DOHH2 (cell line): ENCODE data around the gene TRIM42.

Source experiments
- H3F3A ChIP-seq: fragments of 200-600 bp; sonication (generic), shearing (Covaris generic); 2 replicates; pipeline ENCODE4 v1.6.0; 2016; ENCODE audit warnings: antibody characterized with exemption, mild to moderate bottlenecking; ENCODE audit not compliant: control insufficient read depth, insufficient read depth
- H3K27ac ChIP-seq: fragments of 200-600 bp; sonication (generic); 2 replicates; pipeline ENCODE4 v1.5.1; 2014; ENCODE audit warnings: low read depth, mild to moderate bottlenecking, low read length, moderate library complexity
- H3K27me3 ChIP-seq: fragments of 200-600 bp; sonication (generic); 2 replicates; pipeline ENCODE4 v1.6.1; 2014; ENCODE audit warnings: mild to moderate bottlenecking, low read length, mixed read lengths; ENCODE audit not compliant: control insufficient read depth
- H3K36me3 ChIP-seq: fragments of 200-600 bp; sonication (generic); 2 replicates; pipeline ENCODE4 v1.6.1; 2014; ENCODE audit warnings: mild to moderate bottlenecking, low read length, moderate library complexity, mixed read lengths; ENCODE audit not compliant: control insufficient read depth
- H3K4me1 ChIP-seq: fragments of 200-600 bp; sonication (generic); 2 replicates; pipeline ENCODE4 v1.6.1; 2014; ENCODE audit warnings: mild to moderate bottlenecking, low read length, mixed read lengths; ENCODE audit not compliant: control insufficient read depth
- H3K4me2 ChIP-seq: fragments of 200-600 bp; sonication (generic); 2 replicates; pipeline ENCODE4 v1.6.0; 2014; ENCODE audit warnings: mild to moderate bottlenecking, low read length, moderate library complexity
- H3K4me3 ChIP-seq: fragments of 200-600 bp; sonication (generic); 2 replicates; pipeline ENCODE4 v1.5.1; 2014; ENCODE audit warnings: mild to moderate bottlenecking, low read length, mixed read lengths
- H3K79me2 ChIP-seq: fragments of 200-600 bp; sonication (generic); 2 replicates; pipeline ENCODE4 v1.6.1; 2014; ENCODE audit warnings: mild to moderate bottlenecking, low read length, mixed read lengths; ENCODE audit not compliant: control insufficient read depth
- H3K9me2 ChIP-seq: fragments of 200-600 bp; sonication (generic); replicated peaks from 2 replicates; pipeline ENCODE4 v1.6.1; 2014; ENCODE audit warnings: mild to moderate bottlenecking, low read length, mixed read lengths; ENCODE audit not compliant: control insufficient read depth
- H3K9me3 ChIP-seq: fragments of 200-600 bp; sonication (generic); 2 replicates; pipeline ENCODE4 v1.6.1; 2014; ENCODE audit warnings: antibody characterized with exemption, low read length, mixed read lengths; ENCODE audit not compliant: control insufficient read depth, insufficient read depth
- H4K20me1 ChIP-seq: fragments of 200-600 bp; sonication (generic); 2 replicates; pipeline ENCODE4 v1.6.0; 2014; ENCODE audit warnings: low read depth, mild to moderate bottlenecking, antibody characterized with exemption, low read length, moderate library complexity; ENCODE audit not compliant: control insufficient read depth, insufficient read depth
- CTCF ChIP-seq: fragments of 200-600 bp; sonication (generic); IDR thresholded peaks from one replicate; pipeline ENCODE4 v1.5.1; 2014; ENCODE audit warnings: antibody characterized with exemption, mild to moderate bottlenecking, low read depth, low read length; ENCODE audit not compliant: poor library complexity, severe bottlenecking
- EZH2phosphoT487 ChIP-seq: fragments of 200-600 bp; sonication (generic); IDR thresholded peaks from 2 replicates; pipeline ENCODE4 v1.6.1; 2017; ENCODE audit warnings: borderline replicate concordance, mild to moderate bottlenecking, antibody characterized with exemption, low read length, moderate library complexity, mixed read lengths

The TRIM42 gene

GRCh38 chr3:140748171-140748570 lies 70.3 kb downstream of the TRIM42 start:
- H3K4me2 ChIP-seq: no peak overlapping the region
- no peaks in the 10 kb centered on the region for H3K36me3 ChIP-seq
- no peaks in the 10 kb centered on the region for H4K20me1 ChIP-seq
- no peaks in the 10 kb centered on the region for H3K79me2 ChIP-seq
- H3K9me2 ChIP-seq: no peaks in the 10 kb centered on the region
- peaks cover 4% of the 10 kb centered on the region; the same call in 1 of the 2 replicates for H3K27me3 ChIP-seq
- no peak overlapping the region for H3K27ac ChIP-seq
- H3F3A ChIP-seq: no peaks in the 10 kb centered on the region
- no peaks in the 10 kb centered on the region for H3K9me3 ChIP-seq
- no peak overlapping the region for H3K4me3 ChIP-seq
- H3K4me1 ChIP-seq: no peaks in the 10 kb centered on the region
- TF ChIP-seq EZH2phosphoT487: no peak
- no peak for TF ChIP-seq CTCF

- Histone ChIP-seq H3F3A (no peaks in the 10 kb centered on the region), H3K27ac (no peak overlapping the region), H4K20me1 (no peaks in the 10 kb centered on the region), H3K36me3 (no peaks in the 10 kb centered on the region), H3K4me2 (no peak overlapping the region), H3K4me3 (no peak overlapping the region), H3K79me2 (no peaks in the 10 kb centered on the region), H3K9me3 (no peaks in the 10 kb centered on the region), H3K4me1 (peaks cover under 1% of the 10 kb centered on the region), H3K9me2 (no peaks in the 10 kb centered on the region), H3K27me3 (peaks cover 4% of the 10 kb centered on the region; the same call in 1 of the 2 replicates)
- TF ChIP-seq CTCF (no peak), EZH2phosphoT487 (no peak)
These were observed 71.0 kb downstream of the TRIM42 start for GRCh38 chr3:140748903-140749302.
